ENCODE measurements around the gene CYFIP2. TPM values are rescaled to one million over a fixed set of nuclear protein-coding genes. Genes with fewer than 3 reads are reported as not detected.

Gene CYFIP2
- total and polyA plus RNA-seq, 7 donors: 0.61 to 8.3 (median 4.9) TPM

DNA sequence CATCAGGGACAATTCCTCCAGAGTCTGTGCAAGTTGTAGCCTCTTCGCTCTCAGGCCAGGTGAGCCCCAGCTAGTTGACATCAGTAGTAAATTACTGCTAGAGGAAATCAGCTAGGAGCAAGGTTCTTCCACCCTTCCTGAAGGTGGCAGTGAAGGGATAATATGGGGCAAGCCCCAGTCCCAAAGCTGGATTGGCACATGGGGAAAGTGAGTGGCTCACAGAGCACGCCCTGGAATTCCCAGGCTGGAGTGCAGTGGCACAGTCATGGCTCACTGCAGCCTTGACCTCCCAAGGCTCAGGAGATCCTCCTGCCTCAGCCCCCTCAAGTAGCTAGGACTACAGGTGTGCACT lies 82.1 kb downstream of the CYFIP2 start:
- H3K27me3 ChIP-seq (ENCODE audit: insufficient read depth in 3 of 3, low read length in 2 of 3): no peaks in the 10 kb centered on the region
- peaks cover 6% of the 10 kb centered on the region for H3K4me1 ChIP-seq
- TF ChIP-seq, protein P1, sequence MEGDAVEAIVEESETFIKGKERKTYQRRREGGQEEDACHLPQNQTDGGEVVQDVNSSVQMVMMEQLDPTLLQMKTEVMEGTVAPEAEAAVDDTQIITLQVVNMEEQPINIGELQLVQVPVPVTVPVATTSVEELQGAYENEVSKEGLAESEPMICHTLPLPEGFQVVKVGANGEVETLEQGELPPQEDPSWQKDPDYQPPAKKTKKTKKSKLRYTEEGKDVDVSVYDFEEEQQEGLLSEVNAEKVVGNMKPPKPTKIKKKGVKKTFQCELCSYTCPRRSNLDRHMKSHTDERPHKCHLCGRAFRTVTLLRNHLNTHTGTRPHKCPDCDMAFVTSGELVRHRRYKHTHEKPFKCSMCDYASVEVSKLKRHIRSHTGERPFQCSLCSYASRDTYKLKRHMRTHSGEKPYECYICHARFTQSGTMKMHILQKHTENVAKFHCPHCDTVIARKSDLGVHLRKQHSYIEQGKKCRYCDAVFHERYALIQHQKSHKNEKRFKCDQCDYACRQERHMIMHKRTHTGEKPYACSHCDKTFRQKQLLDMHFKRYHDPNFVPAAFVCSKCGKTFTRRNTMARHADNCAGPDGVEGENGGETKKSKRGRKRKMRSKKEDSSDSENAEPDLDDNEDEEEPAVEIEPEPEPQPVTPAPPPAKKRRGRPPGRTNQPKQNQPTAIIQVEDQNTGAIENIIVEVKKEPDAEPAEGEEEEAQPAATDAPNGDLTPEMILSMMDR (IDR thresholded peaks at IDR 0.05): no peak
- intact Hi-C loops (cut with DNase I): no loop called here
- H3K9me3 ChIP-seq: no peaks in the 10 kb centered on the region
- 96 to 98% (median 97%) methylated on average over 2 of the region's 2 CpGs for WGBS, 3 donors
- no peaks in the 10 kb centered on the region for H3K36me3 ChIP-seq (ENCODE audit: insufficient read depth in 1 of 2, low read depth in 1 of 2)
- DNase-seq (no peak), ATAC-seq (peak in 1 of 4 donors; percentile 25)
- no peak overlapping the region for H3K27ac ChIP-seq
- no peak overlapping the region for H3K4me3 ChIP-seq

DNA sequence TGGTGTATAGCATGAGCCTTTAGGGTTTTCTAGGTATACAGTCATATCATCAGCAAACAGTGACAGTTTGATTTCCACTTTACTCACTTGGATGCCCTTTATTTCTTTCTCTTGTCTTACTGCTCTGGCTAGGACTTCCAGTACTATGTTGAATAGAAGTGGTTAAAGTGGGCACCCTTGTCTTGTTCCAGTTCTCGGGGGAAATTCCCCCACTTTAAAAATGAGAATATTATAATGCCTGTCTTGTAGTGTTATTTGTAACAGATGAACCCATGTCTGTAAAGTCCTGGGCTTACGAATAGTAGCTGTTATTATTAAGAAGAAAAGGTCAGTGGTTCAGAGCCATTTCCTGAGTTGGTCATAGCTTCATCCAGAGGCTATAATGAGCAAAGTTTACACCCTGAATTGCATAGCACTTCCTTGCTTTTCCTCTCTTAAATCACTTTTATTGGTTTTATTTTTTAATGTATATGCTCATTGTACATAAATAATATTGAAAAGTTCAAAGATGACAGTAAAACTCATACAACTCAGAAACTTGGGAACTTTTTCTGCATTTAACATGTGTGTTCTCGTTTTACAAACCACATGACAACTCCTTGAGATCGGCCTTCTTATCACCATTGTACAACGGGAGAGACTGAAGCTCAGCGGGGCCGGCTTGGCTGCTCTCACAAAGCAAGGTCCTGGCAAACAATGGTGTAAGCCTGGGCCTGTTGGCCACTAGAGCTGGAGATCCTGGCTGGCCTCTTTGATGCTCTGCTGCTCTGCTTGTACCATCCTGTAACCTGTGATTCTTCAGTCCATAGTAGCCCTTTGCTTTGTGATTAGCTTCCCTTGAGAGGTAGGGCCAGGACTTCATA lies 85.2 kb downstream of the CYFIP2 start:
- Histone ChIP-seq H3K27ac (no peak overlapping the region), H3K27me3 (ENCODE audit: insufficient read depth in 3 of 3, low read length in 2 of 3) (no peaks in the 10 kb centered on the region), H3K4me1 (no peaks in the 10 kb centered on the region), H3K36me3 (ENCODE audit: insufficient read depth in 1 of 2, low read depth in 1 of 2) (no peaks in the 10 kb centered on the region), H3K9me3 (no peaks in the 10 kb centered on the region), H3K4me3 (no peak overlapping the region)
- 72 to 76% (median 73%) methylated on average over 7 of the region's 7 CpGs for WGBS, 3 donors
- TF ChIP-seq, protein P1 (IDR thresholded peaks at IDR 0.05): no peak
- intact Hi-C loops (cut with DNase I): no loop called here
- ATAC-seq (no peak), DNase-seq (no peak)

DNA sequence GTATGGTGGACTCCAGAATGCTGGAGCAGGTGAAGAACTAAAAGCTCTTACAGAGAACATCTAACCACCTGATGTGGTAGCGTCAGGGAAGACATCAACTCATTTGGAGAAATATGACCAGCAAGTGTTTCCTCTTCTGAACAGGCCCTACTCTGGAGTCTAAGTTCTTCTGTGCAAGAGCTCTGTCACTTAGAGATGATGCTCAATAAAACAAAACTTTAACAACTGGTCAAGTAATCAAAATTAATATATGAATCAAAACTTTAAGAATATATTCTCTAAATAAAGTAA lies 85.8 kb downstream of the CYFIP2 start:
- Histone ChIP-seq H3K36me3 (ENCODE audit: insufficient read depth in 1 of 2, low read depth in 1 of 2) (no peaks in the 10 kb centered on the region), H3K27me3 (ENCODE audit: insufficient read depth in 3 of 3, low read length in 2 of 3) (no peaks in the 10 kb centered on the region), H3K4me3 (no peak overlapping the region), H3K27ac (no peak overlapping the region), H3K4me1 (no peaks in the 10 kb centered on the region), H3K9me3 (no peaks in the 10 kb centered on the region)
- intact Hi-C loops (cut with DNase I): no loop called here
- 75 to 92% (median 91%) methylated on average over 1 of the region's 1 CpG for WGBS, 3 donors
- TF ChIP-seq, protein P1 (IDR thresholded peaks at IDR 0.05): no peak
- DNase-seq (no peak), ATAC-seq (no peak)

DNA sequence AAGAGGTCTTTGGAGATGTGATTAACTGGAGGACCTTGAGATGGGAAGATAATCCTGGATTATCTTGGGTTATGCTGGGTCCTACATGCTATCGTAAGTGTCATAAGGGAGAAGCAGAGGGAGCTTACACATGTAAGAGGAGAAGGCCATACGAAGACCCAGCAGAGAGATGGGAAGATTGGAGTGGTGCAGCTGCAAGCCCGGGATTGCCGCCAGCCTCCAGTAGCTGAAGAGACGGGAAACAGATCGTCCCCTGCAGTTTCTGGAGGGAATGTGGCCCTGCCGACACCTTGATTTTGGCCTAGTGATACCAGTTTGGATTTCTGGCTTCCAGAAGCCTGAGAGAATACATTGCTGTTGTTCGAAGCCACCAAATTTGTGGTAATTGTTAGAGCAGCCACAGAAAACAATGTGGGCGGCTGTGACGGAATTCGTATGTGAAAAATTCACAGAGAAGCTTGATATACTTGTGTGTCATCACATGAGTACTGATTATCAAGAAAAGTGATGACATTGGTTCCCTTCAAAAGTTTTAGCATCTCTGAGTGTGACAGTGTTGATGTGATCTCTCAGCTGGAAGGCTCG lies 86.9 kb downstream of the CYFIP2 start:
- WGBS, 3 donors: 83 to 89% (median 87%) methylated on average over 12 of the region's 12 CpGs
- Histone ChIP-seq H3K9me3 (no peaks in the 10 kb centered on the region), H3K36me3 (ENCODE audit: insufficient read depth in 1 of 2, low read depth in 1 of 2) (no peaks in the 10 kb centered on the region), H3K27ac (no peak overlapping the region), H3K27me3 (ENCODE audit: insufficient read depth in 3 of 3, low read length in 2 of 3) (no peaks in the 10 kb centered on the region), H3K4me3 (no peak overlapping the region), H3K4me1 (no peaks in the 10 kb centered on the region)
- no peak for DNase-seq
- TF ChIP-seq, protein P1 (IDR thresholded peaks at IDR 0.05): no peak
- intact Hi-C loops (cut with DNase I): no loop called here
- ATAC-seq: no peak
